HEK293 (cell line): ENCODE data around the gene NXPH2.

ENCODE experiments used
- KLF16 ChIP-seq: fragments of 450-650 bp; formaldehyde crosslinking; IDR thresholded peaks from 2 replicates; pipeline ENCODE4 v1.5.1; 2017; ENCODE audit warnings: missing biosample characterization, missing genetic modification characterization
- KLF8 ChIP-seq: fragments of 450-650 bp; formaldehyde crosslinking; IDR thresholded peaks from 2 replicates; pipeline ENCODE4 v1.5.1; 2016; ENCODE audit warnings: missing biosample characterization, missing genetic modification characterization
- MEIS1 ChIP-seq: sonication (generic); formaldehyde crosslinking; IDR thresholded peaks from 2 replicates; pipeline ENCODE4 v1.8.1; 2022; ENCODE audit warnings: missing genetic modification reagents, mild to moderate bottlenecking, borderline replicate concordance
- OSR2 ChIP-seq: fragments of 450-650 bp; formaldehyde crosslinking; IDR thresholded peaks from 2 replicates; pipeline ENCODE4 v1.5.1; 2016; ENCODE audit warnings: missing biosample characterization, missing genetic modification characterization
- ZNF558 ChIP-seq: fragments of 450-650 bp; formaldehyde crosslinking; IDR thresholded peaks from 2 replicates; pipeline ENCODE4 v1.5.1; 2016; ENCODE audit warnings: missing biosample characterization, missing genetic modification characterization

GRCh38 chr2:138670734-138671133 lies 109.5 kb downstream of the NXPH2 start:
- TF ChIP-seq OSR2 (tag by site-specific recombination) (no peak), KLF16 (tag by site-specific recombination) (no peak), KLF8 (tag by site-specific recombination) (no peak), ZNF558 (no peak), MEIS1 (CRISPR knock-in tag) (no peak)
